ENCODE data around the gene KNSTRN. TPM values are rescaled to one million over a fixed set of nuclear protein-coding genes. Genes with fewer than 3 reads are reported as not detected.

KNSTRN gene
- total and polyA plus RNA-seq, 2 of the 4 experiments (the other 2 are of a cell fraction) = 33.1 to 73.5 TPM

GRCh38 chr15:40340038-40340739 is 42.3 kb upstream of the KNSTRN start:
- Histone ChIP-seq H2BK15ac (ENCODE audit: low read depth, low read length) (peak overlapping the region; percentile 89; the same call in 2 of the 3 replicates), H3K4me1 (ENCODE audit: control insufficient read depth, insufficient read depth, low read length) (peaks cover 39% of the 10 kb centered on the region), H2BK20ac (ENCODE audit: low read depth, low read length) (peak overlapping the region; percentile 92), H4K91ac (ENCODE audit: insufficient read depth, low read depth, low read length) (peak overlapping the region; percentile 99), H2AFZ (replicated peaks; ENCODE audit: low read length, poor library complexity) (peak overlapping the region; percentile 77), H2BK5ac (ENCODE audit: low read depth, low read length, poor library complexity, severe bottlenecking) (peak overlapping the region; percentile 97), H3K18ac (ENCODE audit: low read depth, low read length) (peak overlapping the region; percentile 85), H3K4ac (ENCODE audit: low read depth, low read length) (peak overlapping the region; percentile 100), H2AK9ac (replicated peaks; ENCODE audit: low read depth, low read length, poor library complexity) (peak overlapping the region; percentile 100), H2BK120ac (ENCODE audit: low read depth, low read length) (peak overlapping the region; percentile 98), H3K4me3 (ENCODE audit: insufficient read depth, low read depth, low read length) (peak overlapping the region; percentile 45), H3K56ac (ENCODE audit: extremely low read depth, insufficient read depth, low read length) (peak overlapping the region; percentile 99), H3K14ac (replicated peaks; ENCODE audit: low read depth, low read length) (peak overlapping the region; percentile 98), H3K79me1 (ENCODE audit: low read depth in 1 of 2, low read length in 2 of 2) (peaks cover 27 to 51% of the 10 kb centered on the region in 2 experiments; a peak in 3 of 4 replicates), H3K9me3 (ENCODE audit: control insufficient read depth, insufficient read depth, low read length) (no peaks in the 10 kb centered on the region), H3K4me2 (ENCODE audit: low read depth, low read length) (peak overlapping the region; percentile 92), H2AK5ac (ENCODE audit: low read depth, low read length) (peak overlapping the region; percentile 100), H3K27me3 (ENCODE audit: control insufficient read depth, insufficient read depth, low read length) (no peaks in the 10 kb centered on the region), H4K5ac (ENCODE audit: low read depth, low read length) (peak overlapping the region; percentile 94), H4K8ac (ENCODE audit: low read depth in 2 of 2, low read length in 2 of 2) (peak overlapping the region; percentile 93 to 97), H3K27ac (ENCODE audit: insufficient read depth, low read length) (peak overlapping the region; percentile 97), H3K36me3 (ENCODE audit: control insufficient read depth, insufficient read depth, low read length) (peaks cover 15% of the 10 kb centered on the region), H3K9ac (ENCODE audit: low read depth, low read length) (peak overlapping the region; percentile 81), H4K20me1 (ENCODE audit: insufficient read depth, low read length) (no peaks in the 10 kb centered on the region), H3K23ac (ENCODE audit: low read depth, low read length) (peak overlapping the region; percentile 99), H3K9me1 (ENCODE audit: insufficient read depth, low read length) (peaks cover 22% of the 10 kb centered on the region)
- BruUV-seq (replicated peaks) = no TSS peak
- in situ Hi-C loops (cut with MboI; ENCODE audit: low sequenced_read_pairs) (no loop called here), intact Hi-C loops (cut with micrococcal nuclease) (loop anchor here (1.0 to 2.0 kb wide), 2 partner anchors 19 to 81 kb away; partner anchors contain the start of gene DISP2), dilution Hi-C loops (cut with HindIII; ENCODE audit: low sequenced_read_pairs, unreplicated experiment) (no loop called here)
- TF ChIP-seq CEBPB (IDR thresholded peaks at IDR 0.05; ENCODE audit: low read depth, low read length) = no peak
- no peak for TF ChIP-seq FOS (IDR thresholded peaks at IDR 0.05; ENCODE audit: low read depth, low read length)
- no peak for TF ChIP-seq NFE2L2 (IDR thresholded peaks at IDR 0.05; ENCODE audit: low read depth, low read length)
- no peak for TF ChIP-seq SMC3 (IDR thresholded peaks at IDR 0.05; ENCODE audit: low read depth, low read length)
- no peak for TF ChIP-seq ELK1 (IDR thresholded peaks at IDR 0.05; ENCODE audit: borderline replicate concordance, low read depth, low read length)
- no peak for TF ChIP-seq MXI1 (IDR thresholded peaks at IDR 0.05; ENCODE audit: borderline replicate concordance, low read depth, low read length)
- TF ChIP-seq BHLHE40 (IDR thresholded peaks at IDR 0.05; ENCODE audit: low read depth, low read length) = no peak
- no peak for TF ChIP-seq USF2 (IDR thresholded peaks at IDR 0.05; ENCODE audit: low read depth, low read length)
- TF ChIP-seq RAD21 (IDR thresholded peaks at IDR 0.05; ENCODE audit: low read length) = no peak
- no peak for TF ChIP-seq MAZ (IDR thresholded peaks at IDR 0.05; ENCODE audit: borderline replicate concordance, low read depth, low read length)
- TF ChIP-seq MAFK (IDR thresholded peaks at IDR 0.05; ENCODE audit: low read depth, low read length) = no peak
- ATAC-seq (ENCODE audit: low read depth) (peak; percentile 24), DNase-seq (peak; percentile 73)
- WGBS, 2 experiments (ENCODE audit: extremely low coverage in 2 of 2, insufficient read length in 1 of 2) = 0% methylated on average over 4 of the region's 14 CpGs; no CpG with 5 or more reads in 1 of the 2 experiments
- ChIA-PET CTCF (interaction anchor here (0.8 to 1.4 kb wide), 4 partner anchors 17 to 123 kb away, joined by 3 to 5 read pairs (median 4); partner anchors contain the start of gene INAFM2), POLR2A (ENCODE audit: unreplicated experiment) (interaction anchor here (0.7 to 3.3 kb wide), 3 partner anchors 8 to 12 kb away, joined by 3 to 20 read pairs (median 8); no protein-coding TSS in a partner anchor)
